ENCODE measurements around the gene MAPK10.

DNA sequence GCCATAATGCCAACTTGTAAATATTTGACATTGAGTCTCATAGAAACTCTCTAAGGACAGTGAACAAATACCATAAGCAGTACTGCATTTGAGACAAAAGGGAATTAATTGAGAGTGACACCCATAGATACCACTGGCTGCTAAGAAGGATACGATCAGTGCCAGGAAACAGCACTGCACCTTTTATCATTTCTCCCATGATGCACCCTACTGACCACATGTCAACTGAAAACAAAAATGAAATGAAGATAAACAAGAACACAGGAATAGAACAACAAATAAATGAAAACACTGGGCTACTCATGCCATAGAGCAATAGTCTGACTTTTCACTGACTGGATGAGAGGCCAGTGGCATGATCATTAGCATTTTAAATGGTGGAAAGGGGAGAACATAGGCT lies 270.8 kb downstream of the MAPK10 start:
- TF ChIP-seq, protein P1, sequence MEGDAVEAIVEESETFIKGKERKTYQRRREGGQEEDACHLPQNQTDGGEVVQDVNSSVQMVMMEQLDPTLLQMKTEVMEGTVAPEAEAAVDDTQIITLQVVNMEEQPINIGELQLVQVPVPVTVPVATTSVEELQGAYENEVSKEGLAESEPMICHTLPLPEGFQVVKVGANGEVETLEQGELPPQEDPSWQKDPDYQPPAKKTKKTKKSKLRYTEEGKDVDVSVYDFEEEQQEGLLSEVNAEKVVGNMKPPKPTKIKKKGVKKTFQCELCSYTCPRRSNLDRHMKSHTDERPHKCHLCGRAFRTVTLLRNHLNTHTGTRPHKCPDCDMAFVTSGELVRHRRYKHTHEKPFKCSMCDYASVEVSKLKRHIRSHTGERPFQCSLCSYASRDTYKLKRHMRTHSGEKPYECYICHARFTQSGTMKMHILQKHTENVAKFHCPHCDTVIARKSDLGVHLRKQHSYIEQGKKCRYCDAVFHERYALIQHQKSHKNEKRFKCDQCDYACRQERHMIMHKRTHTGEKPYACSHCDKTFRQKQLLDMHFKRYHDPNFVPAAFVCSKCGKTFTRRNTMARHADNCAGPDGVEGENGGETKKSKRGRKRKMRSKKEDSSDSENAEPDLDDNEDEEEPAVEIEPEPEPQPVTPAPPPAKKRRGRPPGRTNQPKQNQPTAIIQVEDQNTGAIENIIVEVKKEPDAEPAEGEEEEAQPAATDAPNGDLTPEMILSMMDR (IDR thresholded peaks at IDR 0.05) = no peak
- TF ChIP-seq POLR2A (IDR thresholded peaks at IDR 0.05) = no peak
- TF ChIP-seq EP300 (IDR thresholded peaks at IDR 0.05) = no peak
- TF ChIP-seq POLR2AphosphoS5 (IDR thresholded peaks at IDR 0.05) = no peak
